K562 (cell line): ENCODE measurements around the gene HNRNPU. TPM values are rescaled to one million over a fixed set of nuclear protein-coding genes. Genes with fewer than 3 reads are reported as not detected.

Source experiments
- FOXJ2 ChIP-seq: fragments of 200-800 bp; sonication (Bioruptor generic); IDR thresholded peaks from 2 replicates; pipeline ENCODE4 v1.6.1; 2016; ENCODE audit warnings: missing genetic modification characterization, missing compliant biosample characterization
- HNRNPH1 ChIP-seq: fragments of 200-400 bp; formaldehyde crosslinking; optimal IDR thresholded peaks from 2 replicates; pipeline ENCODE3; 2017; ENCODE audit warnings: low read depth, mild to moderate bottlenecking, low read length, moderate library complexity
- HSF4 ChIP-seq: fragments of 250-450 bp; sonication (Bioruptor Pico); IDR thresholded peaks from 2 replicates; pipeline ENCODE4 v2.1.2; 2022; ENCODE audit warnings: mild to moderate bottlenecking, moderate library complexity, borderline replicate concordance
- NELFE ChIP-seq: IDR thresholded peaks from 2 replicates; pipeline ENCODE4 v1.6.1; 2011; ENCODE audit warnings: mild to moderate bottlenecking; ENCODE audit not compliant: insufficient read depth, insufficient read length
- PHF20 ChIP-seq: fragments of 450-650 bp; IDR thresholded peaks from 2 replicates; pipeline ENCODE4 v1.6.1; 2018; ENCODE audit not compliant: partially characterized antibody
- PHF21A ChIP-seq: fragments of 450-650 bp; IDR thresholded peaks from 2 replicates; pipeline ENCODE4 v1.6.1; 2017; ENCODE audit warnings: low read depth, borderline replicate concordance
- REST ChIP-seq, 2 experiments: fragments of 450-650 bp; formaldehyde crosslinking in 1 of 2; IDR thresholded peaks; 2 replicates each; pipeline versions ENCODE4 v1.4.0 to v1.6.1; 2014 to 2020; ENCODE audit warnings: mild to moderate bottlenecking in 2 of 2, borderline replicate concordance in 1 of 2, low read depth in 1 of 2
- ZBTB11 ChIP-seq, 3 experiments: fragments of 200-800 bp in 1 of 3; fragments of 250-450 bp in 1 of 3; fragments of 450-650 bp in 1 of 3; sonication (Bioruptor Pico) in 1 of 3; sonication (Bioruptor generic) in 1 of 3; formaldehyde crosslinking in 1 of 3; IDR thresholded peaks; 2 replicates each; pipeline versions ENCODE4 v1.6.1 to v1.8.0; 2016 to 2022; ENCODE audit warnings: mild to moderate bottlenecking in 2 of 3, missing genetic modification characterization in 2 of 3, missing compliant biosample characterization in 1 of 3, moderate library complexity in 1 of 3
- ZBTB5 ChIP-seq: fragments of 450-650 bp; IDR thresholded peaks from 2 replicates; pipeline ENCODE4 v1.6.1; 2017; ENCODE audit warnings: antibody characterized with exemption
- ZNF165 ChIP-seq: fragments of 250-450 bp; sonication (Bioruptor Pico); IDR thresholded peaks from 2 replicates; pipeline ENCODE4 v1.4.0; 2020; ENCODE audit warnings: borderline replicate concordance
- ZNF282 ChIP-seq: sonication (generic); formaldehyde crosslinking; IDR thresholded peaks from 2 replicates; pipeline ENCODE4 v1.8.1; 2023; ENCODE audit warnings: missing genetic modification reagents
- ZNF639 ChIP-seq, 2 experiments: fragments of 200-800 bp in 1 of 2; sonication (Bioruptor generic) in 1 of 2; sonication (generic) in 1 of 2; formaldehyde crosslinking in 1 of 2; IDR thresholded peaks in 1 of 2; conservative IDR thresholded peaks in 1 of 2; 2 replicates each; pipeline versions ENCODE4 v1.5.0 to v1.6.1; 2016 to 2020; ENCODE audit warnings: missing compliant biosample characterization in 1 of 2, missing genetic modification characterization in 1 of 2, missing genetic modification reagents in 1 of 2
- polyA plus RNA-seq, 8 experiments: library from polyadenylated mRNA; depleted of rRNA in 4 of 8; stranded (reverse) in 5 of 8; unstranded in 3 of 8; fragments of >200 nt; fragmentation: Nextera tagmentation in 2 of 8; fragmentation: Illumina TruSeq in 1 of 8; extraction: Ambion mirVana in 2 of 8; extraction: Trizol in 1 of 8; gene quantifications; 2 replicates each; pipeline versions ENCODE4 v1.2.1 to v1.2.3, GENCODE V29; 2011 to 2014; ENCODE audit warnings: inconsistent platforms in 1 of 8, missing spikeins in 1 of 8
- total RNA-seq, 7 experiments: library from RNA; depleted of rRNA in 6 of 7; stranded (reverse); fragments of >200 nt in 6 of 7; fragmentation: Illumina TruSeq in 2 of 7; extraction: Trizol in 2 of 7; gene quantifications; 2 replicates each; pipeline versions ENCODE4 v1.2.1 to v1.2.3, GENCODE V29; 2011 to 2021; ENCODE audit warnings: low replicate concordance in 1 of 7

Gene HNRNPU
- total and polyA plus RNA-seq, 9 of the 15 experiments (the other 6 are each of a cell fraction or from before 2014, with no cell fraction given): 159 to 777 (median 577) TPM

GRCh38 chr1:244836135-244836521 is 28.2 kb downstream of the HNRNPU start (continued):
- no peak for TF ChIP-seq ZBTB11 (CRISPR knock-in tag; IDR thresholded peaks at IDR 0.05)
- no peak for TF ChIP-seq ZNF282 (CRISPR knock-in tag)
- TF ChIP-seq HNRNPH1: no peak
- no peak for TF ChIP-seq ZNF165 (CRISPR knock-in tag)
- no peak for TF ChIP-seq ZBTB5
- no peak for TF ChIP-seq FOXJ2 (tag)
- no peak for TF ChIP-seq HSF4
- TF ChIP-seq ZNF639 (CRISPR knock-in tag; conservative IDR thresholded peaks at IDR 0.05 in 1 of 2, IDR thresholded peaks at IDR 0.05 in 1 of 2): no peak
- TF ChIP-seq PHF20: no peak
- no peak for TF ChIP-seq PHF21A
- TF ChIP-seq NELFE: no peak
- TF ChIP-seq REST (IDR thresholded peaks at IDR 0.05; ENCODE audit: borderline replicate concordance): no peak
- no peak for TF ChIP-seq REST (CRISPR knock-in tag; IDR thresholded peaks at IDR 0.05; ENCODE audit: low read depth)
